ENCODE measurements around the gene SUMF1.

DNA sequence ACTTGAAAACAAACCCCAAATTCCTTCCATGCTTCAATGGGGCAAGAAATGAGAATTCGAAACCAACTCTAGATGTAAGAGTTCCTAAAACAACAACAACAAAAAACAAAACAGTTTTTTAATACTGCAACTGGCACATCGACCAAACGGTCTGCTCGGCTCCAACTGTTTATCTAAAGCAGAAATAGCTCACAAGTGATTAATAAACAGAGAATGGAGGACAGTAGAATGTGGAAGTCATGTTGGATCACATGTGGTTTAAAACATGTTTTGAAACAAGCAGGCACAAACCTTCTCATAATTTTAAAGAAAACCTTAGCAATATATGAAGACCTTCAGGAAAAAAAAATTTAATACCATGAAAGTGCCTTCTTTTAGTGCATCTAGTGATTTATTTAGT lies 108.8 kb downstream of the SUMF1 start:
- TF ChIP-seq, protein P1, sequence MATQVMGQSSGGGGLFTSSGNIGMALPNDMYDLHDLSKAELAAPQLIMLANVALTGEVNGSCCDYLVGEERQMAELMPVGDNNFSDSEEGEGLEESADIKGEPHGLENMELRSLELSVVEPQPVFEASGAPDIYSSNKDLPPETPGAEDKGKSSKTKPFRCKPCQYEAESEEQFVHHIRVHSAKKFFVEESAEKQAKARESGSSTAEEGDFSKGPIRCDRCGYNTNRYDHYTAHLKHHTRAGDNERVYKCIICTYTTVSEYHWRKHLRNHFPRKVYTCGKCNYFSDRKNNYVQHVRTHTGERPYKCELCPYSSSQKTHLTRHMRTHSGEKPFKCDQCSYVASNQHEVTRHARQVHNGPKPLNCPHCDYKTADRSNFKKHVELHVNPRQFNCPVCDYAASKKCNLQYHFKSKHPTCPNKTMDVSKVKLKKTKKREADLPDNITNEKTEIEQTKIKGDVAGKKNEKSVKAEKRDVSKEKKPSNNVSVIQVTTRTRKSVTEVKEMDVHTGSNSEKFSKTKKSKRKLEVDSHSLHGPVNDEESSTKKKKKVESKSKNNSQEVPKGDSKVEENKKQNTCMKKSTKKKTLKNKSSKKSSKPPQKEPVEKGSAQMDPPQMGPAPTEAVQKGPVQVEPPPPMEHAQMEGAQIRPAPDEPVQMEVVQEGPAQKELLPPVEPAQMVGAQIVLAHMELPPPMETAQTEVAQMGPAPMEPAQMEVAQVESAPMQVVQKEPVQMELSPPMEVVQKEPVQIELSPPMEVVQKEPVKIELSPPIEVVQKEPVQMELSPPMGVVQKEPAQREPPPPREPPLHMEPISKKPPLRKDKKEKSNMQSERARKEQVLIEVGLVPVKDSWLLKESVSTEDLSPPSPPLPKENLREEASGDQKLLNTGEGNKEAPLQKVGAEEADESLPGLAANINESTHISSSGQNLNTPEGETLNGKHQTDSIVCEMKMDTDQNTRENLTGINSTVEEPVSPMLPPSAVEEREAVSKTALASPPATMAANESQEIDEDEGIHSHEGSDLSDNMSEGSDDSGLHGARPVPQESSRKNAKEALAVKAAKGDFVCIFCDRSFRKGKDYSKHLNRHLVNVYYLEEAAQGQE (IDR thresholded peaks at IDR 0.05; ENCODE audit: insufficient read depth in 1 of 2, low read depth in 2 of 2, low read length in 2 of 2): no peak
- TF ChIP-seq POLR2AphosphoS5 (IDR thresholded peaks at IDR 0.05; ENCODE audit: low read depth, low read length) (no peak), FOXP2 (optimal IDR thresholded peaks at IDR 0.05; ENCODE audit: borderline replicate concordance, extremely low read depth, extremely low read length, insufficient read depth) (no peak)

Data from PFSK-1 (cell line).